Peyer's patch (tissue), 4 donors: ENCODE data around the gene ARID2. TPM values are rescaled to one million over a fixed set of nuclear protein-coding genes. Genes with fewer than 3 reads are reported as not detected.

Source experiments
- DNase-seq, 3 donors: peaks; one replicate each; pipeline ENCODE4 v3.0.0-alpha.2; 2017 to 2019
- H3K27ac ChIP-seq, 4 donors: fragments of 200-600 bp; sonication (generic); one replicate each; pipeline ENCODE4 v1.5.1; 2016 to 2019
- H3K27me3 ChIP-seq, 2 donors: fragments of 200-600 bp; sonication (generic); one replicate each; pipeline ENCODE4 v1.5.1; 2019
- H3K36me3 ChIP-seq, 3 donors: fragments of 200-600 bp; sonication (generic); one replicate each; pipeline ENCODE4 v1.5.1; 2016 to 2019
- H3K4me1 ChIP-seq, 4 donors: fragments of 200-600 bp; sonication (generic); one replicate each; pipeline ENCODE4 v1.5.1; 2016 to 2019
- H3K4me3 ChIP-seq, 4 donors: fragments of 200-600 bp; sonication (generic); 1 replicate in 3 of 4; 2 replicates in 1 of 4; pipeline ENCODE4 v1.5.1; 2016 to 2019; ENCODE audit warnings: mild to moderate bottlenecking in 1 of 4
- H3K9me3 ChIP-seq, 4 donors: fragments of 200-600 bp; sonication (generic); one replicate each; pipeline ENCODE4 v1.5.1; 2016 to 2019; ENCODE audit warnings: mild to moderate bottlenecking in 1 of 4
- POLR2A ChIP-seq, 2 donors: fragments of 450-650 bp; IDR thresholded peaks; one replicate each; pipeline ENCODE4 v1.5.1; 2017; ENCODE audit warnings: antibody characterized with exemption in 2 of 2, mild to moderate bottlenecking in 2 of 2, moderate library complexity in 2 of 2
- total RNA-seq, 4 donors: library from RNA; depleted of rRNA; stranded (reverse); fragments of >200 nt; gene quantifications; one replicate each; pipeline ENCODE4 v1.1.0, GENCODE V29; 2016
- TF ChIP-seq, protein P1 (sequence below), 6 experiments: fragments of 450-650 bp in 4 of 6; fragments of 200-600 bp in 2 of 6; sonication (generic) in 1 of 6; IDR thresholded peaks; one replicate each; pipeline ENCODE4 v1.5.1; 2017 to 2019; ENCODE audit warnings: antibody characterized with exemption in 6 of 6, mild to moderate bottlenecking in 3 of 6, moderate library complexity in 1 of 6

Gene ARID2
- total RNA-seq, 4 donors from 2014 or later = 32.1 to 46.2 (median 41.5) TPM

DNA sequence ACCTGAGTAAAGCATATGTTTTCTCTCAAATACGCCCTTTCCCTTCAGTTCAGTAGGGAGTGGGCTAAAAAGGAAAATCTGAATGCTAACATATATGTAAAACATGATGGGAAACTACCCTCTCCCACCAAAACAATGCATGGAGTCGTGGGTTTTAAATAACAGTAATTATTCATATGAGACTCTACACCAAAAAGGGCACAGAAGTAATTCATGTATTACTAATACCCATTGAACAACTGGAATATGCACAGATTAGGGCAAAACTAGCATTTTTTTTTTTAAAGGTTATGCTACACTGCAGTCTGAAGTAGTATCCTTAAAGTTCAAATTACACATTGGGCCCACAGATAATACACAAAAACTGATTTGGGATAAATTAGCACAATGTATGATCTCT is 8.1 kb upstream of the ARID2 start:
- Histone ChIP-seq H3K4me1 (peaks cover 0 to 27% (median 0%) of the 10 kb centered on the region in 4 donors), H3K27ac (no peak overlapping the region)

DNA sequence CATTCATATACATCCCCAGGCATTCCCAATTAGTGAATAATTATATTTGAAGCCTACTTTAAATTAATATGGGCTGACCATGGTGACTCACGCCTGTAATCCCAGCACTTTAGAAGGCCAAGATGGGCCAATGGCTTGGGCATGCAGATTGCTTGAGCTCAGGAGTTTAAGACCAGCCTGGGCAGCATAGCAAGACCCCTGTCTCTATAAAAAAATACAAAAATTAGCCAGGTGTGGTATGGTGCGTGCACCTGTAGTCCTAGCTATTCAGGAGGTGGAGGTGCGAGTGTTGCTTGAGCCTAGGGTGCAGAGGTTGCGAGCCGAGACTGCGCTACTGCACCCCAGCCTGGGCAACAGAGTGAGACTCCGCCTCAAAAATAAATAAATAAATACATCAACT is 7.6 kb upstream of the ARID2 start:
- no peak overlapping the region for H3K27ac ChIP-seq
- peaks cover 0 to 27% (median 0%) of the 10 kb centered on the region in 4 donors for H3K4me1 ChIP-seq
- H3K27me3 ChIP-seq = no peaks in the 10 kb centered on the region
- no peaks in the 10 kb centered on the region for H3K9me3 ChIP-seq
- no peak for DNase-seq
- H3K36me3 ChIP-seq = no peaks in the 10 kb centered on the region
- TF ChIP-seq POLR2A (IDR thresholded peaks at IDR 0.05) = no peak
- TF ChIP-seq, protein P1, sequence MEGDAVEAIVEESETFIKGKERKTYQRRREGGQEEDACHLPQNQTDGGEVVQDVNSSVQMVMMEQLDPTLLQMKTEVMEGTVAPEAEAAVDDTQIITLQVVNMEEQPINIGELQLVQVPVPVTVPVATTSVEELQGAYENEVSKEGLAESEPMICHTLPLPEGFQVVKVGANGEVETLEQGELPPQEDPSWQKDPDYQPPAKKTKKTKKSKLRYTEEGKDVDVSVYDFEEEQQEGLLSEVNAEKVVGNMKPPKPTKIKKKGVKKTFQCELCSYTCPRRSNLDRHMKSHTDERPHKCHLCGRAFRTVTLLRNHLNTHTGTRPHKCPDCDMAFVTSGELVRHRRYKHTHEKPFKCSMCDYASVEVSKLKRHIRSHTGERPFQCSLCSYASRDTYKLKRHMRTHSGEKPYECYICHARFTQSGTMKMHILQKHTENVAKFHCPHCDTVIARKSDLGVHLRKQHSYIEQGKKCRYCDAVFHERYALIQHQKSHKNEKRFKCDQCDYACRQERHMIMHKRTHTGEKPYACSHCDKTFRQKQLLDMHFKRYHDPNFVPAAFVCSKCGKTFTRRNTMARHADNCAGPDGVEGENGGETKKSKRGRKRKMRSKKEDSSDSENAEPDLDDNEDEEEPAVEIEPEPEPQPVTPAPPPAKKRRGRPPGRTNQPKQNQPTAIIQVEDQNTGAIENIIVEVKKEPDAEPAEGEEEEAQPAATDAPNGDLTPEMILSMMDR (IDR thresholded peaks at IDR 0.05) = no peak
- H3K4me3 ChIP-seq = no peak overlapping the region

More for the DNA sequence above, 8.1 kb upstream of the ARID2 start:
- H3K36me3 ChIP-seq = no peaks in the 10 kb centered on the region
- no peak overlapping the region for H3K4me3 ChIP-seq
- DNase-seq = no peak
- TF ChIP-seq, protein P1 (IDR thresholded peaks at IDR 0.05) = no peak
- no peak for TF ChIP-seq POLR2A (IDR thresholded peaks at IDR 0.05)
- H3K27me3 ChIP-seq = no peaks in the 10 kb centered on the region
- H3K9me3 ChIP-seq = no peaks in the 10 kb centered on the region

DNA sequence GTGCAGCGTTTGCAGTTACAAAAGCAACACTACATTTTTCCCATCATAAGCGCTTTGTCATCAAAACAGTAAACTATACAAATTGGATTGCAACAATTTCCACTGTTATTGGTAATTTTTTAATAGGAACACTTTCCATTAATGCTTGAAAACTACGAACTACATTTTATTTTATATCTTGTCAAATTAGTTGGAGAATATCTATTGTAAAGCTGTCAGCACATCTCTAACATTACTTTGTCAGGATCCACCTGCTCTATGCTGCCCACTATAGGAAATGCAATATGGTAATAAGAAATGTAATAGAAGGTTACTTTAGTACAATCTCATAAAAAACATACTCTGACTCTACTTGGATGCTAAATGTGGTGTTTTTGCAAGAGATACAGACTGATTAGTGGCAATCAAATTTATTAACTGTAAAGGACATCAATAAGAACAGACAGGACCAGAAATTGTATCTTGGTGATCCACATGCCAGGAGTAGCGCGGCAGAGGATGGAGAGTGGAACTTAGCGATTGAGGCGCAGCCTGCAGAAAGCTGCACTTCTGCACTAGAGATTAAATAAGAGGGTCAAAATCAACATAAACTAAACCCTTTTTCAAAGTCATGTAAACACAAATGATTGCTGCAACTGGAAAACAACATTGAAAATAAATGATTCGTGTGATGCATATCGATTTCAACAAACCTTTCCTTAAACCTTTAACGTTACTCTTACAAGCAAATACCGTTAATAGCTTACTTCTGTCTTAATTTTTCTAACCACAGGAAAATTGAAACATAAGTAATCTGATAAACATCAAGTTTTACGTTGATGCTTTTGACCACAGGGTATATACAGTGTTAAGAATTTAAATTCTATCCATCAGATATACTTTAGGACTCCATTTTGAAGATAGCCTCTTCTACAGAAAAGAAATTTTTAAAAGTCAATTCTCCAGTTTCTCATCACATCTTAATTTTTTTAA is 3.6 kb upstream of the ARID2 start:
- Histone ChIP-seq H3K4me3 (peak overlapping the region; percentile 76 to 95 (median 85)), H3K27ac (peak overlapping the region; percentile 99 to 100 (median 100)), H3K27me3 (no peaks in the 10 kb centered on the region), H3K9me3 (no peaks in the 10 kb centered on the region), H3K36me3 (no peaks in the 10 kb centered on the region), H3K4me1 (peaks cover 0 to 27% (median 0%) of the 10 kb centered on the region in 4 donors)
- peak in 2 of 3 donors; percentile 35 to 54 for DNase-seq
- TF ChIP-seq, protein P1 (IDR thresholded peaks at IDR 0.05) = peak in 5 of 6 experiments; percentile 68 to 86 (median 83)
- no peak for TF ChIP-seq POLR2A (IDR thresholded peaks at IDR 0.05)

DNA sequence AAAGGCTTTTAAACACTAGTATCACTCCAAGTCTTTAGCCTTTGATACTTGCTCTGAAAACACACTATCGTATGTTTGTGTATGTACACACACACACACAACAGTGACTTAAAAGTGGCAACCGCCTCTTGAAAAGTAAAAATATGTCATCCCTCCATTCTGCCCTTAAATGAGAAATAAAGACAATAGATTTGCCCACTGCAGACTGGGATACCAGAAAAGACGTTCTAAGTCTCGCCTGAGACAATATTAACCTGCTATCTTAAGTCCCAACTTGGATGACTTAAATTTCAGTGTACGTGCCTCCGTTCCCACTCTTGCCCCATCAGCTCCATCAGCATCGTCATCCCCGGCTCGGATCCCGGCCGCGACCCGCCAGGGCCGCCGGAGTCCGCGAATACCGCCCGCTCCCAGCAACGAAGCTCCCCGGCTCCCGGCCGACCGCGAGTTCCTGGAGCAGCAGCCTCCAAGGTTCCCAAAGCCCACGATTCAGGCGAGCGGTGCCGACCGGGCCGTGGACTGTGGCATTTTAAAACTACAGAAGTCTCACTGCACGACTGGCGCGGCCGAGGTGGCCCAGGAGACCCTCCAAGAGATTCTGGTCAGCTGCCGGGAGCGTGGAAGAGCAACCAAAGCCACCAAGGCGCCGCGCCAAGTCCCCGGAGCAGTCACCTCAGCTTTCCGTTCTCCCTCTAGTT is 2.8 kb upstream of the ARID2 start:
- peak; percentile 39 to 79 (median 73) for DNase-seq
- peaks cover 0 to 27% (median 3%) of the 10 kb centered on the region in 4 donors for H3K4me1 ChIP-seq
- TF ChIP-seq, protein P1 (IDR thresholded peaks at IDR 0.05) = no peak
- TF ChIP-seq POLR2A (IDR thresholded peaks at IDR 0.05) = no peak
- no peaks in the 10 kb centered on the region for H3K27me3 ChIP-seq
- H3K36me3 ChIP-seq = no peaks in the 10 kb centered on the region
- H3K9me3 ChIP-seq = no peaks in the 10 kb centered on the region
- H3K27ac ChIP-seq = peak overlapping the region; percentile 99 to 100 (median 100)
- peak overlapping the region; percentile 76 to 95 (median 85) for H3K4me3 ChIP-seq

DNA sequence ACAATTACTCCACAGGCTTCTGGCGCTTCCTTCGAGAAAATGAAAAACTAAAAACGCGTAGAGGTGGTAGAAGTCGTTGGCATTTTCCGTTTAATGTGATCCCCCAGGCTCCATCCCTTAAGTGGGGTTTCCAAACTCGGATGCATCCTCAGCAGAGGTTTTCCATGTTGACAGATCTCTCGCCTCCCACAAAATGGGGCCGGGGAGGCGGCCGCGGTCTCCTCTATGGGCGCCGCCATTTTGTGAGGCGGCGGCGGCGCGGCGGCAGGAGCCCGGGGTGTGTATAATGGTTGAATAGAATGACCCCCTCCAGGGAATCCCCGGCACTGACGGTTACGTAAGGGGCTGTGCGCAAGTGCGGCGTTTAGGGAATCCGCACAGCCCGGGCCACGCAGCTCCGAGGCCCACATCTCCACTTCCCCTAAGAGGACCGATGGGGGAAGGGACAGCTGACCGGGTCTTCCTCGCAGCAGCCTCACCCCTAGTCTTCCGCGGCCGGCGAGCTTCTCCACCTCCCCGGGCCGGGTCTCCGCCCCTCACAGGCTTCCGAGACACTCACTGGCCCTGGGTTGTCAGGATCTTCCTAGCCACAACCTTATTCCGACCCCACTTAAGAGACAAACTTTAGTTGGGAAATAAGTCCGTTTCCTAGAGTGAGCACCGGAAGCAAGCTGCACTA is 2.1 kb upstream of the ARID2 start:
- Histone ChIP-seq H3K36me3 (no peaks in the 10 kb centered on the region), H3K27ac (peak overlapping the region; percentile 99 to 100 (median 100)), H3K4me1 (peaks cover 0 to 32% (median 5%) of the 10 kb centered on the region in 4 donors), H3K27me3 (no peaks in the 10 kb centered on the region), H3K4me3 (peak overlapping the region; percentile 76 to 95 (median 85)), H3K9me3 (no peaks in the 10 kb centered on the region)
- peak; percentile 72 for TF ChIP-seq POLR2A (IDR thresholded peaks at IDR 0.05)
- TF ChIP-seq, protein P1 (IDR thresholded peaks at IDR 0.05) = peak in 2 of 6 experiments; percentile 5 to 25
- peak; percentile 88 to 97 (median 94) for DNase-seq
